Progenitor cell of endocrine pancreas (in vitro differentiated cells): ENCODE measurements around the gene TBX5. TPM values are rescaled to one million over a fixed set of nuclear protein-coding genes. Genes with fewer than 3 reads are reported as not detected.

ENCODE experiments used
- DNase-seq: peaks from one replicate; pipeline ENCODE4 v3.0.0; 2021; ENCODE audit warnings: low spot score; ENCODE audit not compliant: unreplicated experiment
- H3K27ac Mint-ChIP-seq: 2 replicates; pipeline ENCODE4 v1.8.0; 2021; ENCODE audit warnings: mild to moderate bottlenecking, moderate library complexity, mixed read lengths
- H3K27me3 Mint-ChIP-seq: 2 replicates; pipeline ENCODE4 v1.8.0; 2021; ENCODE audit warnings: mixed read lengths
- H3K36me3 Mint-ChIP-seq: 2 replicates; pipeline ENCODE4 v1.8.0; 2022; ENCODE audit warnings: mixed read lengths; ENCODE audit not compliant: insufficient read depth
- H3K4me1 Mint-ChIP-seq: 2 replicates; pipeline ENCODE4 v1.8.0; 2021; ENCODE audit warnings: low read depth, mixed read lengths
- H3K4me3 Mint-ChIP-seq: 2 replicates; pipeline ENCODE4 v1.8.0; 2021; ENCODE audit warnings: low read depth, mild to moderate bottlenecking, moderate library complexity, mixed read lengths
- H3K9me3 Mint-ChIP-seq: 2 replicates; pipeline ENCODE4 v1.8.0; 2021; ENCODE audit warnings: low read depth, mixed read lengths
- total RNA-seq: library from RNA; stranded (reverse); gene quantifications from 2 replicates; pipeline ENCODE4 v1.2.1, GENCODE V29; 2021
- TF ChIP-seq, protein P1 (sequence below): fragments of 200-600 bp; sonication (generic); IDR thresholded peaks from one replicate; pipeline ENCODE4 v1.5.0; 2021; ENCODE audit warnings: antibody characterized with exemption, mild to moderate bottlenecking; ENCODE audit not compliant: unreplicated experiment

Gene TBX5
- total RNA-seq, 1 donor from 2014 or later: not detected

DNA sequence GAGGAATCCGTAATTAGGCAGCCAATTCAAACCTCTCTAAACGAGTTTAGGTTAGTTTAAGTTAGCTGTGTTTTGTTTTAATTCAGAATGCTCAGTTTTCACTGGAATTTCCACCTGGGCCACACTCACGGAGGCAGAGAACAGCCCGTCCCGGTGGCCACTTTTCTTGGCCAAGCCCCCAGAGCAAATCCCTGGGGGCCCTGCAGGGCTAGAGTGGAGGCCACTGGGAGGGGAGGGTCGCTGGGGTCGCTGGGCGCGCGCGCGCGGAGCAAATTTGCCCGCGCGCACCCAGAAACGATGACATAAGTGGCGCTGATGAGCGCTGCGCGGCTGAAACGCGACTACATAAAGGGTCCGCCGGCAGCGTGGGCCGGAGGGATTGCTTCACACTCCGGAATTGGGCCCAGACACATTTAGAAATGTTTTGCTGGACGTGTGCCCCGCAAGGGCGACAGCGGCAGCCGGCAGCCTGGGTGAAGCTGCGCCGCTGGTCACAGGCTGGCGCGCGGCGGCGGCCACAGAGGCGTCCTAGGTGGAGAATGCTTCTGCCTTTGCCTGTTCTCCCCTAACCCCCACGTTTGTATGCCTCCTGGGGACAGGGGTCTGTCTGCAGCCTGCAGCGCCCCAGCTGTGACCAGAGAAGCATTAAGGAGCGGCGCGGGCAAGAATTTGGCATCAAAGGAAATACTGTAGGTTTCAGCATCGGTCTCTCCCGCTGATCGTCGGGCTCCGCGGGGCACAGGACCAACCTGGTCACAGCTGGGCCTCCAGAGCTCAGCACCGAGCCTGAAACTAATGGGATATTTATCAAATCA lies 37.9 kb upstream of the TBX5 start:
- TF ChIP-seq, protein P1, sequence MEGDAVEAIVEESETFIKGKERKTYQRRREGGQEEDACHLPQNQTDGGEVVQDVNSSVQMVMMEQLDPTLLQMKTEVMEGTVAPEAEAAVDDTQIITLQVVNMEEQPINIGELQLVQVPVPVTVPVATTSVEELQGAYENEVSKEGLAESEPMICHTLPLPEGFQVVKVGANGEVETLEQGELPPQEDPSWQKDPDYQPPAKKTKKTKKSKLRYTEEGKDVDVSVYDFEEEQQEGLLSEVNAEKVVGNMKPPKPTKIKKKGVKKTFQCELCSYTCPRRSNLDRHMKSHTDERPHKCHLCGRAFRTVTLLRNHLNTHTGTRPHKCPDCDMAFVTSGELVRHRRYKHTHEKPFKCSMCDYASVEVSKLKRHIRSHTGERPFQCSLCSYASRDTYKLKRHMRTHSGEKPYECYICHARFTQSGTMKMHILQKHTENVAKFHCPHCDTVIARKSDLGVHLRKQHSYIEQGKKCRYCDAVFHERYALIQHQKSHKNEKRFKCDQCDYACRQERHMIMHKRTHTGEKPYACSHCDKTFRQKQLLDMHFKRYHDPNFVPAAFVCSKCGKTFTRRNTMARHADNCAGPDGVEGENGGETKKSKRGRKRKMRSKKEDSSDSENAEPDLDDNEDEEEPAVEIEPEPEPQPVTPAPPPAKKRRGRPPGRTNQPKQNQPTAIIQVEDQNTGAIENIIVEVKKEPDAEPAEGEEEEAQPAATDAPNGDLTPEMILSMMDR: no peak
- peaks cover 100% of the 10 kb centered on the region for H3K27me3 Mint-ChIP-seq
- H3K27ac Mint-ChIP-seq: no peak overlapping the region
- DNase-seq: no peak
- H3K36me3 Mint-ChIP-seq: no peaks in the 10 kb centered on the region
- no peaks in the 10 kb centered on the region for H3K4me1 Mint-ChIP-seq
- no peaks in the 10 kb centered on the region for H3K9me3 Mint-ChIP-seq
- no peak overlapping the region for H3K4me3 Mint-ChIP-seq

DNA sequence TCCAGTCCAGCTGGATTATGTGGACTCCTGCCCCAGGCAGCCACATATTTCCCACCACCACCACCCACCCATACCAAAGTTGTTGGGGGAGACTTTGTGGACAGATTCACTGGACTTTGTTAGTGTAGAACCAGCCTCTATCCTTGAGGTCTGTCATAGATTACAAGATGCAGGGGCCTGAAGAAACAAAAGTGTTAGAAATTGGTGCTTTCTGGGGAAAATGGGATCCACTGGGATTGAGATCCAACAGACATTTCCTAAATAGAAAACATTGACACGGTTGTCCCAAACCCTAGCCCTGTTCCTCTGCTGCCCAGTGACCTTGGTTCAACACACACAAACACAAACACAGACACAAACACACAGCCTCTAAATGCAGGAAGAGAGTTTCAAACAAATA lies 36.6 kb upstream of the TBX5 start:
- no peak for DNase-seq
- no peak overlapping the region for H3K27ac Mint-ChIP-seq
- H3K4me1 Mint-ChIP-seq: no peaks in the 10 kb centered on the region
- TF ChIP-seq, protein P1: no peak
- H3K36me3 Mint-ChIP-seq: no peaks in the 10 kb centered on the region
- H3K4me3 Mint-ChIP-seq: no peak overlapping the region
- no peaks in the 10 kb centered on the region for H3K9me3 Mint-ChIP-seq
- H3K27me3 Mint-ChIP-seq: peaks cover 100% of the 10 kb centered on the region

DNA sequence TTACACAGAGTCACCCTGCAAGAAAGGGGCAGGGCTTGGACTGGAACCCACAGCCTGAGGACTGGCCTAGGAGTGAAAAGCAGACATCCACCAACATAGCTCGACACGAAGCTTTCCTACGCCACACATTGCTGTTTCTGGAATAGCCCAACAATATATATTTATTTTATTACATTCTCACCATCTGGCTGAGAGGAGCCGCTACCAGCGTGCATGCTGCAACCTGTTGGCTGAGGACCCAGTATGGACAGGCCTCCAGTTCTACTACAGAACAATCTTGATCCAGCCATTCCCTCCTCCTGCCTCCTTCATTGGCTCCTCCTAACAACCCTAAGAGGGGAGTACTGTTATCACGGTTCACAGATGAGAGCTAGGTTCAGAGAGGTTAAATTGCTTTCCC lies 35.6 kb upstream of the TBX5 start:
- H3K4me1 Mint-ChIP-seq: no peaks in the 10 kb centered on the region
- H3K9me3 Mint-ChIP-seq: no peaks in the 10 kb centered on the region
- H3K27me3 Mint-ChIP-seq: peaks cover 100% of the 10 kb centered on the region
- no peak overlapping the region for H3K27ac Mint-ChIP-seq
- no peak overlapping the region for H3K4me3 Mint-ChIP-seq
- H3K36me3 Mint-ChIP-seq: no peaks in the 10 kb centered on the region
- TF ChIP-seq, protein P1: no peak
- DNase-seq: no peak

DNA sequence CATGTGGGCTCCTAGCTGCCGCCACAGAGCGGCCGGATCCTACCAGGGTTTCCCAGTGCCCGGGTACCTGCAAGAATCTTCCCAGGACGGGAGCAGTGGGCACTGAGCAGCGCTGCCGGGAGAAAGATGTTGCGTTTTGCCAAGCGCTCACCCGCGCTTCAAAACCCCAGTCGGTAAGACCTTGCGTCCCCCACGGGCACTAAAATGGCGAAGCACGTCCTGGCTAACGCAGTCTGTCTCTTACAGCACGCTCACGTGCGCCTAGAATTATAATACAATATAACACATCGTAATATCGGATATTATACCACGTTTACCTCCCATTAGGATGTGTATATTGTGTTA lies 35.1 kb upstream of the TBX5 start:
- Mint-ChIP-seq H3K27ac (no peak overlapping the region), H3K9me3 (no peaks in the 10 kb centered on the region), H3K4me3 (no peak overlapping the region), H3K4me1 (no peaks in the 10 kb centered on the region), H3K27me3 (peaks cover 100% of the 10 kb centered on the region), H3K36me3 (no peaks in the 10 kb centered on the region)
- no peak for DNase-seq
- TF ChIP-seq, protein P1: no peak

DNA sequence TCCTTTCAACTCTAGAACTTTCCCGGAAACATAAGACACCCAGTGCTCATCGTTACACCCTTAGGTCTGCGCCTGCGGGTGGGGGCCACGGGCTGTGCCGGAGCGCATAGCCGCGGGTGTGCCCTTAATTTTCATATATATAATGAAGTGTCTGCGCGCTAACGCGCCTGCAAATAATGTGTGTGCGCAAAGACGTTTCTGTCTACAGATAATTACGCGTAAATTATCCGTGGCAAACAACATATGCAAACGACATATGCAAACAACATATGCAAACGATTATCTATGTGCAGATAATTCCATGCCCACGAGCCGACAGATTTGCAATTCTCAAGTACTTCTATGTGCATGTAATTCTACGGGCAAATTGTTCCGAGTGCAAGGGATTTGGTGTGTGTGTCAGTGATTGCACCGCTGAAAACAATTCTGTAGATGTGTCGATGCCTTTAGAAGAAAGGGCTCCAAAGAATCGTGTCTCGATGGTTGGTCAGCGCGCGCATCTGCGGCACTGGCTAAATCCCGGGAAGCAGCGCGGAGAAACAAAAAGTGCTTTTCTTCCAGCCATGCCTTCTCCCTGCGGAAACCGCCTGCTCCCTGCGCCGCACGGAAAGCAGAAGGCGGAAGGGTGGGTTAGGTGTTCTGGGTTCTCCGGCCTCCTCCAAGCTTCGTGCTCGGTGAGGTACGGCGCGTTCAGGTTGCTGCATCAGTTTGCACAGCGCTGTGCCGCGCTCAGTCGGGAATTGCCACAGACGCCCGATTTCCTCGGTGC lies 34.5 kb upstream of the TBX5 start:
- no peaks in the 10 kb centered on the region for H3K4me1 Mint-ChIP-seq
- DNase-seq: no peak
- TF ChIP-seq, protein P1: no peak
- no peaks in the 10 kb centered on the region for H3K36me3 Mint-ChIP-seq
- H3K27ac Mint-ChIP-seq: no peak overlapping the region
- peaks cover 100% of the 10 kb centered on the region for H3K27me3 Mint-ChIP-seq
- no peak overlapping the region for H3K4me3 Mint-ChIP-seq
- H3K9me3 Mint-ChIP-seq: no peaks in the 10 kb centered on the region
